IPS-20b (cell line): Measurements from ENCODE around the gene FRMD4A.
"Not testable (repeated sequence)": the region's sequence is repeated elsewhere in the genome, so short reads cannot be mapped to it uniquely, and the experiment has no call there.

Source experiments
- H3K27ac ChIP-seq: one replicate; pipeline ENCODE4 v1.5.1; 2013; ENCODE audit warnings: low read length
- H3K27me3 ChIP-seq: 2 replicates; pipeline ENCODE4 v1.6.1; 2013; ENCODE audit warnings: mild to moderate bottlenecking, low read length, inconsistent platforms; ENCODE audit not compliant: insufficient read depth
- H3K36me3 ChIP-seq: 2 replicates; pipeline ENCODE4 v1.6.1; 2013; ENCODE audit warnings: low read depth, mild to moderate bottlenecking, inconsistent platforms, low read length, moderate library complexity; ENCODE audit not compliant: insufficient read depth
- H3K4me1 ChIP-seq: 2 replicates; pipeline ENCODE4 v1.6.1; 2013; ENCODE audit warnings: mild to moderate bottlenecking, control low read depth, inconsistent platforms, low read length, moderate library complexity; ENCODE audit not compliant: insufficient read depth
- H3K4me3 ChIP-seq: 2 replicates; pipeline ENCODE4 v1.5.1; 2013; ENCODE audit warnings: mild to moderate bottlenecking, low read length, inconsistent platforms
- H3K9ac ChIP-seq: 2 replicates; pipeline ENCODE4 v1.6.1; 2013; ENCODE audit warnings: low read depth, mild to moderate bottlenecking, inconsistent platforms, low read length, moderate library complexity
- H3K9me3 ChIP-seq: 2 replicates; pipeline ENCODE4 v1.6.1; 2013; ENCODE audit warnings: mild to moderate bottlenecking, low read depth, low read length, inconsistent platforms; ENCODE audit not compliant: insufficient read depth

Gene FRMD4A

DNA sequence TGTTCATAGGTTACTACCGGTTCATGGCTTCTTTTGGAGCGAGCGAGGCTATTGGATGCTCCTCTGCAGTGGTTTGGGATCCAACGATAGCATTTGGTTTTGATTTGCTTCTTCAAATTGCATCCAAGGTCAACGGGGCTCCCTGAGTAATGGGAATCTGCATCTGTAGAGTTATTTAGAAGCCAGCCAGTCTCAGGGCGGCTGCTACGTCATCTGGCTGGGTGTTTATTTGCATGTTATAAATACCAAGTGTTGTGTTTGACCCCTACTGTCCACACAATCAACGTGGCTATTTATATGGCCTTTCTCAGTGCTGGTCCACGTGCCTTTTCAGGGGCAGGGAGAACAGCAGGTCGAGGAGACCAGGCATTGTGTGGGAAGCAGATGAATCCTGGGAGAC lies 606.2 kb downstream of the FRMD4A start:
- H3K4me1 ChIP-seq: no peaks in the 10 kb centered on the region
- H3K27me3 ChIP-seq: no peaks in the 10 kb centered on the region
- H3K27ac ChIP-seq: no peak overlapping the region
- H3K4me3 ChIP-seq: no peak overlapping the region
- H3K36me3 ChIP-seq: no peaks in the 10 kb centered on the region
- no peak overlapping the region for H3K9ac ChIP-seq
- no peaks in the 10 kb centered on the region for H3K9me3 ChIP-seq

- H3K36me3 ChIP-seq: no peaks in the 10 kb centered on the region
- no peaks in the 10 kb centered on the region for H3K4me1 ChIP-seq
- H3K9me3 ChIP-seq: no peaks in the 10 kb centered on the region
- no peaks in the 10 kb centered on the region for H3K27me3 ChIP-seq
- no peak overlapping the region for H3K4me3 ChIP-seq
- H3K27ac ChIP-seq: no peak overlapping the region
- no peak overlapping the region for H3K9ac ChIP-seq
These were observed 607.7 kb downstream of the FRMD4A start for GRCh38 chr10:13722747-13723653.

DNA sequence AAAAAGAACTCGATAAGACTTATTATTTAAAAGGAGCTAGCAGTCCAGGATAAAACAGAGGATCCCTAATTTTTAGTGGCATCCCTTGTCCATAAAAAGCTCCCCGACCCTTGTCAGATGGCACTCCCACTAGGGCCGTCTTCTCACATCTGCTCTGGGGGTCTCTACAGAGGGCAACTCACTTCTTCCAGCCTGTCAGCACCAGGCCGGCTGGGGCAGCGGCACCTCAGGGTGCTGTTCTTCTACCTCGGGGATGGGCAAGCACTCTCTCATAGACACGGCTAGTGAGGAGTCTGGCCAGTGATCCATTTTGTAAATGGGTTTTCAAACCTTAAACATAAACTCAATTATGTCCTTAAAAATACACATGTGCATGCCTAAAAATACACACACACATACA lies 609.2 kb downstream of the FRMD4A start:
- H3K27ac ChIP-seq: no peak overlapping the region
- H3K4me1 ChIP-seq: no peaks in the 10 kb centered on the region
- H3K9ac ChIP-seq: no peak overlapping the region
- H3K36me3 ChIP-seq: no peaks in the 10 kb centered on the region
- no peaks in the 10 kb centered on the region for H3K27me3 ChIP-seq
- no peaks in the 10 kb centered on the region for H3K9me3 ChIP-seq
- H3K4me3 ChIP-seq: no peak overlapping the region

- no peaks in the 10 kb centered on the region for H3K27me3 ChIP-seq
- H3K27ac ChIP-seq: no peak overlapping the region
- no peaks in the 10 kb centered on the region for H3K4me1 ChIP-seq
- H3K9ac ChIP-seq: no peak overlapping the region
- no peaks in the 10 kb centered on the region for H3K36me3 ChIP-seq
- no peaks in the 10 kb centered on the region for H3K9me3 ChIP-seq
- H3K4me3 ChIP-seq: no peak overlapping the region
These were observed 610.0 kb downstream of the FRMD4A start for GRCh38 chr10:13720699-13721098.

- Histone ChIP-seq H3K27ac (no peak overlapping the region), H3K4me1 (no peaks in the 10 kb centered on the region), H3K36me3 (no peaks in the 10 kb centered on the region), H3K9ac (no peak overlapping the region), H3K9me3 (no peaks in the 10 kb centered on the region), H3K27me3 (no peaks in the 10 kb centered on the region), H3K4me3 (no peak overlapping the region)
These were observed 611.3 kb downstream of the FRMD4A start for GRCh38 chr10:13719425-13719824.

DNA sequence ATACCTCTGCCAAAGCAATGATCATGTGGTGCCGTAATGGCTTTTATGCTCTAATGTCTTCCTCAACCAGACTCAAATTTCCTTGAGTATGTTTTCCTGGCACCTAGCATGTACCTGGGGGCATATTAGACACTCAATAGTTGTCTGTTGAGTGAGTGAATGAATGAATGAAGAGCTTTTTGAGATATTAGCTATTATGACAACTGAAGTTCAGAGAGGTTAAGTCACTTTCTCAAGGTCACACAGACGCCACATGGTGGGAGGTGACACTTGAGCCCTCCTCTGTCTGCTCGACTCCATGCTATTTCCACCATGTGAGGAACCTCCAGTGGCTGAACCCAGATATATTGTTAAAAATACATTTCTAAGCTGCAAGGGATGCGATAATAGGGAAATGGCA lies 611.9 kb downstream of the FRMD4A start:
- Histone ChIP-seq H3K36me3 (no peaks in the 10 kb centered on the region), H3K4me1 (no peaks in the 10 kb centered on the region), H3K9ac (no peak overlapping the region), H3K27ac (no peak overlapping the region), H3K27me3 (no peaks in the 10 kb centered on the region), H3K4me3 (no peak overlapping the region), H3K9me3 (no peaks in the 10 kb centered on the region)

GRCh38 chr10:13717936-13718772 lies 612.6 kb downstream of the FRMD4A start:
- H3K9ac ChIP-seq: no peak overlapping the region
- no peak overlapping the region for H3K4me3 ChIP-seq
- no peaks in the 10 kb centered on the region for H3K36me3 ChIP-seq
- no peak overlapping the region for H3K27ac ChIP-seq
- H3K27me3 ChIP-seq: no peaks in the 10 kb centered on the region
- no peaks in the 10 kb centered on the region for H3K9me3 ChIP-seq
- peaks cover 3% of the 10 kb centered on the region; the same call in 1 of the 2 replicates for H3K4me1 ChIP-seq

DNA sequence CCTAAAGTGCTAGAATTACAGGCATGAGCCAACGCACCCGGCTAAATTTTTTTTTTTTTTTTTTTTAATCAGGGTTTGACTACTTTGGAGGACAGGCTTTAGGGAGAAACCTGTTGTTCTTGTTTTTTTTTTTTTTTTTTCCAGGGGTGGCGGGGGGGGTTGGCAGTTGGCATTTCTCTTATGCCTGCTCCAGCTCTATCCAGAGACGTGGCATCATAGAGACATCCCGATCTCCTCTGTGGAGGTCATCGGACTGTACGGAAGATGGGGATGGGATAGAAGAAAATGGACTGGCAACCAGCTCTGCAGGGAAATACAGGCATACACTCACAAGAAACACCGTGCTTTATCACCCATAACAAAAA lies 613.2 kb downstream of the FRMD4A start:
- H3K4me3 ChIP-seq: no peak overlapping the region
- no peak overlapping the region for H3K27ac ChIP-seq
- no peaks in the 10 kb centered on the region for H3K27me3 ChIP-seq
- peaks cover 8% of the 10 kb centered on the region; the same call in 1 of the 2 replicates for H3K4me1 ChIP-seq
- H3K9ac ChIP-seq: no peak overlapping the region
- H3K9me3 ChIP-seq: no peaks in the 10 kb centered on the region
- no peaks in the 10 kb centered on the region for H3K36me3 ChIP-seq

- no peak overlapping the region for H3K9ac ChIP-seq
- no peak overlapping the region for H3K27ac ChIP-seq
- H3K4me3 ChIP-seq: no peak overlapping the region
- H3K4me1 ChIP-seq: peaks cover 12% of the 10 kb centered on the region; the same call in 1 of the 2 replicates
- no peaks in the 10 kb centered on the region for H3K9me3 ChIP-seq
- H3K27me3 ChIP-seq: no peaks in the 10 kb centered on the region
- no peaks in the 10 kb centered on the region for H3K36me3 ChIP-seq
These were observed 614.3 kb downstream of the FRMD4A start for GRCh38 chr10:13716081-13717071.

DNA sequence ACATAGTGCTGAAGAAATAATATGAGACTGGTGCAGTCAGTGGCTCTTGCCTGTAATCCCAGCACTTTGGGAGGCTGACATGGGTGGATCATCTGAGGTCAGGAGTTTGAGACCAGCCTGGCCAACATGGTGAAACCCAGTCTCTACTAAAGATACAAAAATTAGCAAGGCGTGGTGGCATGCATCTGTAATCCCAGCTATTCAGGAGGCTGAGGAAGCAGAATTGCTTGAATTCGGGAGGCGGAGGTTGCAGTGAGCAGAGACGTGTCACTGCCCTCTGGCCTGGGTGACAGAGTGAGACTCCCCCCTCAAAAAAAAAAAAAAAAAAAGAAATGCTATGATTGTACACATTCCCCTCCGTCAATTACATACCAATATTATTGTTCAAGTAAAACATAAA lies 615.1 kb downstream of the FRMD4A start:
- not testable (repeated sequence) for H3K36me3 ChIP-seq, H3K27ac ChIP-seq, H3K9me3 ChIP-seq, H3K27me3 ChIP-seq, H3K9ac ChIP-seq, H3K4me3 ChIP-seq
- peaks cover 14% of the 10 kb centered on the region; the same call in 1 of the 2 replicates for H3K4me1 ChIP-seq

DNA sequence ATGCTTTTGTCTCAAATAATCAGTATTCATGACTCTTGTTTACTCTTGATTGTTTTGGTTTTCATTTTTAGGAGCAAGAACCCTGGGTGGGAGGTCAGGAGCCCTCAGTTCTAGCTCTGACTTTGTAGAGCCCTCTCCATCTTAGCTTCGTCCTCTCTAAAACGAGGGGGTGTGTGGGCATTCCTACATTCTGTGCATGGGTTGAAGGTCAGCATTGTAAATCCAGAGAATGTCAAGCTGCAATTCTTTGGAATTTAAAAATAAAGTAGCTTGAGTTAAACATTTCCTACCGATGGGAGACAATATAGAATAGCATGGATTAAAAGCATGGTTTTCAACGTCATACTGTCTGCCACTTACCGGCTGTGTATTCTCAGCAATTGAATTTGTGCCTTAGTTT lies 615.6 kb downstream of the FRMD4A start:
- Histone ChIP-seq H3K4me3 (no peak overlapping the region), H3K27ac (no peak overlapping the region), H3K36me3 (no peaks in the 10 kb centered on the region), H3K9me3 (no peaks in the 10 kb centered on the region), H3K4me1 (peaks cover 17% of the 10 kb centered on the region; the same call in 1 of the 2 replicates), H3K27me3 (no peaks in the 10 kb centered on the region), H3K9ac (no peak overlapping the region)
